ENCODE measurements around the gene SRRM4. TPM values are rescaled to one million over a fixed set of nuclear protein-coding genes. Genes with fewer than 3 reads are reported as not detected.

Gene SRRM4
- total and polyA plus RNA-seq, 12 donors = 0.06 to 0.49 (median 0.29) TPM

- intact Hi-C loops (cut with DNase I) = no loop called here
- DNase-seq = no peak
These were observed 109.5 kb downstream of the SRRM4 start for GRCh38 chr12:119090865-119091264.

GRCh38 chr12:119096429-119097202 is 115.3 kb downstream of the SRRM4 start:
- no peak for TF ChIP-seq CTCF (IDR thresholded peaks at IDR 0.05)
- ATAC-seq (no peak), DNase-seq (no peak)
- Histone ChIP-seq H3K9me3 (peaks cover 0 to 18% (median 0%) of the 10 kb centered on the region in 11 donors), H3K4me1 (no peaks in the 10 kb centered on the region), H3K27me3 (peaks cover 0 to 45% (median 9%) of the 10 kb centered on the region in 7 donors), H3K36me3 (no peaks in the 10 kb centered on the region), H3K27ac (no peak overlapping the region), H3K4me3 (no peak overlapping the region)
- WGBS, 2 donors = 27 to 36% methylated on average over 11 of the region's 11 CpGs
- intact Hi-C loops (cut with DNase I) = no loop called here

More at GRCh38 chr12:119090865-119091264, 109.5 kb downstream of the SRRM4 start:
- Histone ChIP-seq H3K4me1 (peaks cover 0 to 5% (median 0%) of the 10 kb centered on the region in 9 donors), H3K27me3 (peaks cover 0 to 64% (median 4%) of the 10 kb centered on the region in 7 donors), H3K9me3 (no peaks in the 10 kb centered on the region), H3K4me3 (no peak overlapping the region), H3K36me3 (no peaks in the 10 kb centered on the region), H3K27ac (no peak overlapping the region)
- TF ChIP-seq CTCF (IDR thresholded peaks at IDR 0.05) = no peak
- WGBS, 2 donors = 6 to 9% methylated on average over 3 of the region's 3 CpGs
- ATAC-seq = no peak

- ATAC-seq (no peak), DNase-seq (no peak)
- H3K36me3 ChIP-seq = no peaks in the 10 kb centered on the region
- WGBS, 2 donors = 59 to 72% methylated on average over 3 of the region's 3 CpGs
- intact Hi-C loops (cut with DNase I) = no loop called here
- no peaks in the 10 kb centered on the region for H3K4me1 ChIP-seq
- no peak for TF ChIP-seq CTCF (IDR thresholded peaks at IDR 0.05)
- no peak overlapping the region for H3K27ac ChIP-seq
- peaks cover 0 to 26% (median 0%) of the 10 kb centered on the region in 11 donors for H3K9me3 ChIP-seq
- no peak overlapping the region for H3K4me3 ChIP-seq
- peaks cover 0 to 18% (median 5%) of the 10 kb centered on the region in 7 donors for H3K27me3 ChIP-seq
These were observed 119.6 kb downstream of the SRRM4 start for GRCh38 chr12:119100933-119101332.

- no peak overlapping the region for H3K4me3 ChIP-seq
- ATAC-seq = no peak
- WGBS, 2 donors = 77 to 89% methylated on average over 4 of the region's 4 CpGs
- intact Hi-C loops (cut with DNase I) = no loop called here
- no peak overlapping the region for H3K27ac ChIP-seq
- peaks cover 0 to 9% (median 5%) of the 10 kb centered on the region in 7 donors for H3K27me3 ChIP-seq
- H3K4me1 ChIP-seq = no peaks in the 10 kb centered on the region
- TF ChIP-seq CTCF (IDR thresholded peaks at IDR 0.05) = no peak
- H3K36me3 ChIP-seq = no peaks in the 10 kb centered on the region
- no peak for DNase-seq
- peaks cover 0 to 28% (median 0%) of the 10 kb centered on the region in 11 donors for H3K9me3 ChIP-seq
These were observed 120.9 kb downstream of the SRRM4 start for GRCh38 chr12:119102274-119102673.

All from heart right ventricle (tissue), 16 donors.